H9 (cell line): ENCODE results near the gene ATP13A2. TPM values are rescaled to one million over a fixed set of nuclear protein-coding genes. Genes with fewer than 3 reads are reported as not detected.

ENCODE experiments used
- DNase-seq: peaks from one replicate; pipeline ENCODE4 v3.0.0-alpha.2; 2017
- H2AFZ ChIP-seq: one replicate; pipeline ENCODE4 v1.6.1; 2013; ENCODE audit warnings: mild to moderate bottlenecking, low read length, control low read depth, moderate library complexity
- H2AK5ac ChIP-seq: 2 replicates; pipeline ENCODE4 v1.6.1; 2013; ENCODE audit warnings: low read length, control low read depth, mixed read lengths; ENCODE audit not compliant: insufficient read length
- H2BK120ac ChIP-seq: one replicate; pipeline ENCODE4 v1.6.1; 2013; ENCODE audit warnings: low read depth, mild to moderate bottlenecking, low read length, control low read depth, inconsistent platforms; ENCODE audit not compliant: poor library complexity, severe bottlenecking
- H2BK12ac ChIP-seq: 2 replicates; pipeline ENCODE4 v1.6.1; 2013; ENCODE audit warnings: low read length, control low read depth, mixed read lengths, low read depth; ENCODE audit not compliant: insufficient read length
- H2BK15ac ChIP-seq: 2 replicates; pipeline ENCODE4 v1.6.1; 2013; ENCODE audit warnings: low read depth, low read length, control low read depth
- H2BK20ac ChIP-seq: one replicate; pipeline ENCODE4 v1.6.1; 2013; ENCODE audit warnings: low read depth, mild to moderate bottlenecking, low read length, control low read depth, inconsistent platforms; ENCODE audit not compliant: poor library complexity, severe bottlenecking
- H2BK5ac ChIP-seq: 2 replicates; pipeline ENCODE4 v1.6.1; 2013; ENCODE audit warnings: low read length, control low read depth, mixed read lengths; ENCODE audit not compliant: insufficient read length
- H3K14ac ChIP-seq: 2 replicates; pipeline ENCODE4 v1.6.1; 2013; ENCODE audit warnings: low read length, control low read depth; ENCODE audit not compliant: insufficient read depth
- H3K18ac ChIP-seq: 2 replicates; pipeline ENCODE4 v1.6.1; 2013; ENCODE audit warnings: low read depth, mild to moderate bottlenecking, mixed read lengths, low read length, control low read depth; ENCODE audit not compliant: insufficient read length
- H3K23ac ChIP-seq: 2 replicates; pipeline ENCODE4 v1.6.1; 2013; ENCODE audit warnings: low read length, control low read depth, mixed read lengths, low read depth; ENCODE audit not compliant: insufficient read length
- H3K23me2 ChIP-seq: 2 replicates; pipeline ENCODE4 v1.6.1; 2013; ENCODE audit warnings: low read depth, mild to moderate bottlenecking, mixed read lengths, low read length, control low read depth; ENCODE audit not compliant: insufficient read length, poor library complexity, severe bottlenecking
- H3K27ac ChIP-seq: 2 replicates; pipeline ENCODE4 v1.5.1; 2013; ENCODE audit warnings: low read length, control low read depth, mixed read lengths, low read depth; ENCODE audit not compliant: insufficient read length
- H3K27me3 ChIP-seq: 2 replicates; pipeline ENCODE4 v1.6.1; 2013; ENCODE audit warnings: low read length, control low read depth, inconsistent platforms; ENCODE audit not compliant: insufficient read depth
- H3K4ac ChIP-seq: 2 replicates; pipeline ENCODE4 v1.6.1; 2013; ENCODE audit warnings: low read depth, mild to moderate bottlenecking, control low read depth, inconsistent platforms, low read length, moderate library complexity
- H3K4me1 ChIP-seq: 2 replicates; pipeline ENCODE4 v1.6.1; 2013; ENCODE audit warnings: low read length, control low read depth, inconsistent platforms; ENCODE audit not compliant: insufficient read depth
- H3K4me2 ChIP-seq: 2 replicates; pipeline ENCODE4 v1.6.1; 2013; ENCODE audit warnings: low read length, control low read depth, mixed read lengths; ENCODE audit not compliant: insufficient read length, insufficient read depth
- H3K56ac ChIP-seq: 2 replicates; pipeline ENCODE4 v1.6.1; 2013; ENCODE audit warnings: low read depth, mild to moderate bottlenecking, mixed read lengths, low read length, control low read depth; ENCODE audit not compliant: insufficient read length
- H3K79me1 ChIP-seq: 2 replicates; pipeline ENCODE4 v1.6.1; 2013; ENCODE audit warnings: low read depth, mild to moderate bottlenecking, moderate library complexity, low read length, control low read depth, inconsistent platforms; ENCODE audit not compliant: insufficient read depth, poor library complexity, severe bottlenecking
- H3K79me2 ChIP-seq: 2 replicates; pipeline ENCODE4 v1.6.1; 2013; ENCODE audit warnings: low read length, control low read depth, inconsistent platforms; ENCODE audit not compliant: insufficient read depth
- H3K9ac ChIP-seq: 2 replicates; pipeline ENCODE4 v1.6.1; 2013; ENCODE audit warnings: low read length, control low read depth, mixed read lengths; ENCODE audit not compliant: insufficient read length; ENCODE audit errors: extremely low read depth
- H3K9me3 ChIP-seq: one replicate; pipeline ENCODE4 v1.6.1; 2013; ENCODE audit warnings: low read depth, low read length, inconsistent platforms; ENCODE audit not compliant: control insufficient read depth
- H3T11ph ChIP-seq: one replicate; pipeline ENCODE4 v1.6.1; 2013; ENCODE audit warnings: mild to moderate bottlenecking, low read length, control low read depth, inconsistent platforms
- H4K20me1 ChIP-seq: one replicate; pipeline ENCODE4 v1.6.1; 2013; ENCODE audit not compliant: control insufficient read depth, insufficient read length, insufficient read depth
- H4K5ac ChIP-seq: 2 replicates; pipeline ENCODE4 v1.6.1; 2013; ENCODE audit warnings: low read depth, mild to moderate bottlenecking, mixed read lengths, low read length, control low read depth; ENCODE audit not compliant: insufficient read length
- H4K8ac ChIP-seq: replicated peaks from 2 replicates; pipeline ENCODE4 v1.6.1; 2013; ENCODE audit warnings: low read length, control low read depth, mixed read lengths, low read depth; ENCODE audit not compliant: insufficient read length
- H4K91ac ChIP-seq: 2 replicates; pipeline ENCODE4 v1.6.1; 2013; ENCODE audit warnings: low read depth, mild to moderate bottlenecking, moderate library complexity, mixed read lengths, low read length, control low read depth; ENCODE audit not compliant: insufficient read length
- H3K27ac Mint-ChIP-seq, 3 experiments: 2 replicates in 2 of 3; 3 replicates in 1 of 3; pipeline ENCODE4 v1.8.0; 2020 to 2021; ENCODE audit warnings: mixed read lengths in 3 of 3, mild to moderate bottlenecking in 1 of 3, moderate library complexity in 1 of 3
- H3K27me3 Mint-ChIP-seq: 2 replicates; pipeline ENCODE4 v1.8.0; 2021; ENCODE audit warnings: low read depth, mild to moderate bottlenecking, moderate library complexity, mixed read lengths
- H3K36me3 Mint-ChIP-seq, 3 experiments: 2 replicates in 2 of 3; 3 replicates in 1 of 3; pipeline ENCODE4 v1.8.0; 2020 to 2021; ENCODE audit warnings: low read depth in 3 of 3, mixed read lengths in 3 of 3; ENCODE audit not compliant: insufficient read depth in 1 of 3
- H3K4me1 Mint-ChIP-seq, 2 experiments: 2 replicates each; pipeline ENCODE4 v1.8.0; 2020; ENCODE audit warnings: mixed read lengths in 2 of 2
- H3K4me3 Mint-ChIP-seq, 2 experiments: 2 replicates in 1 of 2; 3 replicates in 1 of 2; pipeline ENCODE4 v1.8.0; 2020 to 2021; ENCODE audit warnings: mild to moderate bottlenecking in 2 of 2, mixed read lengths in 2 of 2, moderate library complexity in 1 of 2
- H3K9me3 Mint-ChIP-seq, 2 experiments: 2 replicates in 1 of 2; 3 replicates in 1 of 2; pipeline ENCODE4 v1.8.0; 2020; ENCODE audit warnings: mild to moderate bottlenecking in 2 of 2, mixed read lengths in 2 of 2, moderate library complexity in 1 of 2
- WGBS: extraction: QIAGEN DNeasy Blood & Tissue Kit; methylation state at CpG from one replicate; pipeline ENCODE4 v1.1.7; 2013; ENCODE audit warnings: missing lambda C conversion rate, low lambda C conversion rate, mixed read lengths; ENCODE audit not compliant: insufficient read length; ENCODE audit errors: extremely low coverage; 5-methylcytosine and 5-hydroxymethylcytosine counted together
- total RNA-seq: library from RNA; stranded (reverse); gene quantifications from 2 replicates; pipeline ENCODE4 v1.2.1, GENCODE V29; 2021
- TF ChIP-seq, protein P1 (sequence below): fragments of 200-600 bp; sonication (generic); conservative IDR thresholded peaks from 3 replicates; pipeline ENCODE4 v1.8.0; 2021; ENCODE audit warnings: antibody characterized with exemption, mild to moderate bottlenecking

ATP13A2 gene
- total RNA-seq, 1 experiment from 2014 or later, result 53.6 TPM

DNA sequence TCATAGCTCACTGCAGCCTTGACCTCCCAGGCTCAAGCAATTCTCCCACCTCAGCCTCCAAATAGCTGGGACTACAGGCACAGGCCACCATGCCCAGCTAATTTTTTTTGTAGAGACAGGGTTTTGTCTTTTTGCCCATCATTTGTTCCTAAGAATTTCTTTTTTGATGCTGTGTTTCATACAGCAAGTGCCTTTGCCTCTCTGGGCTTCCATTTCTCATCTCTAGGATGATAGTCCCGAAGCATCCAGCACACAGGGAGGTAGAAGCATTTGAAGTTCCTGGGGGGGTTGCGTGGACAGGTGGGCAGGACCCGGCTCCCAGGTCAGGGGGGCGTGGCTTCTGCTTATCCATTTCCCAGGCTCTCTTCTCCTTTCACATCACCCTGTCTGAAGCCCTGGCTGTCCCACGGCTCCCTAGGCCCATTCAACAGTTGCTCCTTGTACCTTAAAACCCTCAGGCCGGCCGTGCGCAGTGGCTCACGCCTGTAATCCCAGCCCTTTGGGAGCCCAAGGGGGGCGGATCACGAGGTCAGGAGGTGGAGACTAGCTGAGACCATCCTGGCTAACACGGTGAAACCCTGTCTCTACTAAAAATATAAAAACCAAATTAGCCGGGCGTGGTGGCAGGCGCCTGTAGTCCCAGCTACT is 3.4 kb downstream of the ATP13A2 start:
- no peaks in the 10 kb centered on the region; a peak in 1 of 5 replicates for H3K9me3 Mint-ChIP-seq
- H3K4me1 ChIP-seq, result peaks cover 11% of the 10 kb centered on the region
- no peak overlapping the region for H3K4ac ChIP-seq
- H3K23me2 ChIP-seq, result peaks cover 4% of the 10 kb centered on the region
- H3K27me3 Mint-ChIP-seq, result no peaks in the 10 kb centered on the region
- no peak overlapping the region for H4K91ac ChIP-seq
- H3K56ac ChIP-seq, result no peak overlapping the region
- H3K36me3 Mint-ChIP-seq, result peaks cover 2 to 23% (median 13%) of the 10 kb centered on the region in 3 experiments
- H2BK12ac ChIP-seq, result no peak overlapping the region
- TF ChIP-seq, protein P1, sequence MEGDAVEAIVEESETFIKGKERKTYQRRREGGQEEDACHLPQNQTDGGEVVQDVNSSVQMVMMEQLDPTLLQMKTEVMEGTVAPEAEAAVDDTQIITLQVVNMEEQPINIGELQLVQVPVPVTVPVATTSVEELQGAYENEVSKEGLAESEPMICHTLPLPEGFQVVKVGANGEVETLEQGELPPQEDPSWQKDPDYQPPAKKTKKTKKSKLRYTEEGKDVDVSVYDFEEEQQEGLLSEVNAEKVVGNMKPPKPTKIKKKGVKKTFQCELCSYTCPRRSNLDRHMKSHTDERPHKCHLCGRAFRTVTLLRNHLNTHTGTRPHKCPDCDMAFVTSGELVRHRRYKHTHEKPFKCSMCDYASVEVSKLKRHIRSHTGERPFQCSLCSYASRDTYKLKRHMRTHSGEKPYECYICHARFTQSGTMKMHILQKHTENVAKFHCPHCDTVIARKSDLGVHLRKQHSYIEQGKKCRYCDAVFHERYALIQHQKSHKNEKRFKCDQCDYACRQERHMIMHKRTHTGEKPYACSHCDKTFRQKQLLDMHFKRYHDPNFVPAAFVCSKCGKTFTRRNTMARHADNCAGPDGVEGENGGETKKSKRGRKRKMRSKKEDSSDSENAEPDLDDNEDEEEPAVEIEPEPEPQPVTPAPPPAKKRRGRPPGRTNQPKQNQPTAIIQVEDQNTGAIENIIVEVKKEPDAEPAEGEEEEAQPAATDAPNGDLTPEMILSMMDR, result no peak
- H2BK120ac ChIP-seq, result no peak overlapping the region
- H2BK20ac ChIP-seq, result no peak overlapping the region
- no peak for DNase-seq
- no peak overlapping the region for H3K18ac ChIP-seq
- H3K27ac ChIP-seq, result no peak overlapping the region
- H3K4me2 ChIP-seq, result no peak overlapping the region
- H4K20me1 ChIP-seq, result no peaks in the 10 kb centered on the region
- H3K4me1 Mint-ChIP-seq, result peaks cover 31 to 52% of the 10 kb centered on the region in 2 experiments
- H3K27ac Mint-ChIP-seq, result no peak overlapping the region
- no peak overlapping the region for H3K23ac ChIP-seq
- H3K9me3 ChIP-seq, result no peaks in the 10 kb centered on the region
- no peak overlapping the region for H3K9ac ChIP-seq
- no peaks in the 10 kb centered on the region for H3K27me3 ChIP-seq
- WGBS, result no CpG with 5 or more reads among the region's 15 CpGs
- no peak overlapping the region for H3K14ac ChIP-seq
- H3K4me3 Mint-ChIP-seq, result no peak overlapping the region
- no peak overlapping the region for H4K8ac ChIP-seq
- H2BK15ac ChIP-seq, result no peak overlapping the region
- no peaks in the 10 kb centered on the region for H3K79me1 ChIP-seq
- H2AFZ ChIP-seq, result no peak overlapping the region
- H3K79me2 ChIP-seq, result no peaks in the 10 kb centered on the region
- no peak overlapping the region for H2AK5ac ChIP-seq
- no peak overlapping the region for H4K5ac ChIP-seq
- no peak overlapping the region for H3T11ph ChIP-seq
- H2BK5ac ChIP-seq, result no peak overlapping the region
